Fibroblast of pulmonary artery (primary cell): Measurements from ENCODE around the gene NLE1.
"Not testable (repeated sequence)": the region's sequence is repeated elsewhere in the genome, so short reads cannot be mapped to it uniquely, and the experiment has no call there.

Experiments used
- DNase-seq: peaks from one replicate; pipeline ENCODE4 v3.0.0-alpha.2; 2010; ENCODE audit warnings: low read depth
- H3K4me3 ChIP-seq: replicated peaks from 2 replicates; pipeline ENCODE4 v1.5.1; 2011; ENCODE audit warnings: low read depth, mild to moderate bottlenecking, control low read depth, low read length, moderate library complexity
- TF ChIP-seq, protein P1 (sequence below): IDR thresholded peaks from 2 replicates; pipeline ENCODE4 v1.5.1; 2011; ENCODE audit warnings: mild to moderate bottlenecking, control low read depth, low read length, inconsistent platforms; ENCODE audit errors: missing control alignments

Gene NLE1

GRCh38 chr17:35183332-35183731 lies 41.2 kb upstream of the NLE1 start:
- no peak overlapping the region for H3K4me3 ChIP-seq
- TF ChIP-seq, protein P1, sequence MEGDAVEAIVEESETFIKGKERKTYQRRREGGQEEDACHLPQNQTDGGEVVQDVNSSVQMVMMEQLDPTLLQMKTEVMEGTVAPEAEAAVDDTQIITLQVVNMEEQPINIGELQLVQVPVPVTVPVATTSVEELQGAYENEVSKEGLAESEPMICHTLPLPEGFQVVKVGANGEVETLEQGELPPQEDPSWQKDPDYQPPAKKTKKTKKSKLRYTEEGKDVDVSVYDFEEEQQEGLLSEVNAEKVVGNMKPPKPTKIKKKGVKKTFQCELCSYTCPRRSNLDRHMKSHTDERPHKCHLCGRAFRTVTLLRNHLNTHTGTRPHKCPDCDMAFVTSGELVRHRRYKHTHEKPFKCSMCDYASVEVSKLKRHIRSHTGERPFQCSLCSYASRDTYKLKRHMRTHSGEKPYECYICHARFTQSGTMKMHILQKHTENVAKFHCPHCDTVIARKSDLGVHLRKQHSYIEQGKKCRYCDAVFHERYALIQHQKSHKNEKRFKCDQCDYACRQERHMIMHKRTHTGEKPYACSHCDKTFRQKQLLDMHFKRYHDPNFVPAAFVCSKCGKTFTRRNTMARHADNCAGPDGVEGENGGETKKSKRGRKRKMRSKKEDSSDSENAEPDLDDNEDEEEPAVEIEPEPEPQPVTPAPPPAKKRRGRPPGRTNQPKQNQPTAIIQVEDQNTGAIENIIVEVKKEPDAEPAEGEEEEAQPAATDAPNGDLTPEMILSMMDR = no peak
- DNase-seq = no peak

DNA sequence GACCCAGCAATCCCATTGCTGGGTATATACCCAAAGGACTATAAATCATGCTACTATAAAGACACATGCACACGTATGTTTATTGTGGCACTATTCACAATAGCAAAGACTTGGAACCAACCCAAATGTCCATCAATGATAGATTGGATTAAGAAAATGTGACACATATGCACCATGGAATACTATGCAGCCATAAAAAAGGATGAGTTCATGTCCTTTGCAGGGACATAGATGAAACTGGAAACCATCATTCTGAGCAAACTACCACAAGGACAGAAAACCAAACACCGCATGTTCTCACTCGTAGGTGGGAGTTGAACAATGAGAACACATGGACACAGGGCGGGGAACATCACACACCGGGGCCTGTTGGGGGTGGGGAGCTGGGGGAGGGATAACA lies 37.3 kb upstream of the NLE1 start:
- DNase-seq = not testable (repeated sequence)

DNA sequence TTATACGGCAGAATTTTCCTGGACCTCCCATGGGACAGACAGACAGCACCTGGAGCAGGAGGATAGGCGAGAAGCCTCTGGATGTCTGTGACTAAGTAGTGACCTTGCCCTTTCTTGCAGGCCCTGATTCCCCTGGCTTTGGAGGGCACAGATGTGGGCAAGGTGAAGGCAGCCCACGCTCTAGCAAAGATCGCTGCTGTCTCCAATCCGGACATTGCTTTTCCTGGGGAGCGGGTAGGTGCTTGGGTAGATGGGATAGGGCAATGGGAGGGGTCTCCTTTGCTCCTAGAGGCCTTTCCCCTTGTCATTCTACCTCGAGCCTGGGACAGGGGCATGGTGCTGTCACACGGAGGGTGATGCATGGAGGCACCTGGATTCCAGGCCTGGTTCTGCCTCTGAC lies 34.8 kb upstream of the NLE1 start:
- no peak overlapping the region for H3K4me3 ChIP-seq
- TF ChIP-seq, protein P1 = no peak
- DNase-seq = no peak

More for the DNA sequence above, 37.3 kb upstream of the NLE1 start:
- H3K4me3 ChIP-seq = not testable (repeated sequence)

- DNase-seq = no peak
- H3K4me3 ChIP-seq = no peak overlapping the region
- TF ChIP-seq, protein P1 = no peak
Observed at GRCh38 chr17:35175638-35176415, 33.7 kb upstream of the NLE1 start.

DNA sequence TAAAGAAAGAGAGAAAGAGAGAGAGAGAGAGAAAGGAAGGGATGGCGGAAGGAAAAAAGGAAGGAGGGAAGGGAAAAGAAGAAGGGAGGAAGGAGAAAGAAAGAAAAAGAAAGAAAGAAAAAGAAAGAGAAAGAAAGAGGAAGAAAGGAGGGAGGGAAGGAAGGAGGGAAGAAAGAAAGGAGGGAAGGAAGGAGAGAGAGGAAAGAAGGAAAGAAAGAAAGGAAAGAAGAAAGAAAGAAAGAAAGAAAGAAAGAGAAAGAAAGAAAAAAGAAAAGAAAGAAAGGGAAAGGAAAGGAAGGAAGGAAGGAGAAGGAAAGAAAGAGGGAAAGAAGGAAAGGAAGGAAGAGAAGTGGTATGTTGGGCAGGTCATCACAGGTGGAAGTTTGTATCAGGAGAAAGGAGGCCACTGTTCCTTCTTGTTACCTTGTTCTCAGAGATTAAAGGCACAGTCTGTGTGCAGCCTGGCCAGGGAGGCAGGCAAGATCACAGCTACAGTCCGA lies 32.8 kb upstream of the NLE1 start:
- TF ChIP-seq, protein P1 = no peak
- no peak overlapping the region for H3K4me3 ChIP-seq
- DNase-seq = no peak

DNA sequence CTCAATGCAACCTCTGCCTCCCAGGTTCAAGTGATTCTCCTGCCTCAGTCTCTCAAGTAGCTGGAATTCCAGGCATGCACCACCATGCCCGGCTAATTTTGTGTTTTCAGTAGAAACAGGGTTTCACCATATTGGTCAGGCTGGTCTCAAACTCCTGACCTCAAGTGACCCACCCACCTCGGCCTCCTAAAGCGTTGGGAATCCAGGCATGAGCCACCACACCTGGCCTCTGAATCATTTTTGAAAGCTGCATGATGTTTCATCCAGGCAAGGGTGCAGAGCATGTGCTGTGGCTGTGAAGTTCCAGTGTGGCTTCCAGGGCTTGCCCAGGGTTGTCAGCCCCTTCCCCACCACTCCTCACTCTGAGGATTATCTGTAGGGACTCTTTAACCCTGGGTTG lies 30.2 kb upstream of the NLE1 start:
- not testable (repeated sequence) for DNase-seq, H3K4me3 ChIP-seq

- TF ChIP-seq, protein P1 = no peak
- no peak for DNase-seq
- no peak overlapping the region for H3K4me3 ChIP-seq
Observed at GRCh38 chr17:35171834-35172233, 29.7 kb upstream of the NLE1 start.
